Endodermal cell (in vitro differentiated cells): ENCODE measurements around the gene SPA17. TPM values are rescaled to one million over a fixed set of nuclear protein-coding genes. Genes with fewer than 3 reads are reported as not detected.
A peak's percentile ranks its signal among the peaks of the same experiment; 100 is the strongest.

ENCODE experiments used
- DNase-seq: peaks from one replicate; pipeline ENCODE4 v3.0.0-alpha.2; 2017
- H3K27ac ChIP-seq: 2 replicates; pipeline ENCODE4 v1.5.1; 2013; ENCODE audit warnings: mild to moderate bottlenecking, low read depth, low read length, moderate library complexity
- H3K27me3 ChIP-seq: 2 replicates; pipeline ENCODE4 v1.6.1; 2013; ENCODE audit warnings: mild to moderate bottlenecking, low read length, moderate library complexity; ENCODE audit not compliant: insufficient read depth, control insufficient read depth, poor library complexity, severe bottlenecking
- H3K36me3 ChIP-seq: 2 replicates; pipeline ENCODE4 v1.7.0; 2013; ENCODE audit warnings: mild to moderate bottlenecking, low read length, moderate library complexity; ENCODE audit not compliant: control insufficient read depth, insufficient read depth
- H3K4me1 ChIP-seq: one replicate; pipeline ENCODE4 v1.7.0; 2013; ENCODE audit warnings: low read length; ENCODE audit not compliant: control insufficient read depth, insufficient read depth
- H3K4me3 ChIP-seq: 2 replicates; pipeline ENCODE4 v1.5.1; 2013; ENCODE audit warnings: mild to moderate bottlenecking, low read length, moderate library complexity
- H3K9ac ChIP-seq: 2 replicates; pipeline ENCODE4 v1.6.1; 2013; ENCODE audit warnings: mild to moderate bottlenecking, low read length, moderate library complexity; ENCODE audit not compliant: poor library complexity, severe bottlenecking; ENCODE audit errors: extremely low read depth
- H3K9me3 ChIP-seq: 2 replicates; pipeline ENCODE4 v1.6.1; 2013; ENCODE audit warnings: mild to moderate bottlenecking, low read length, moderate library complexity; ENCODE audit not compliant: control insufficient read depth
- H3K27ac Mint-ChIP-seq: 2 replicates; pipeline ENCODE4 v1.8.0; 2020; ENCODE audit warnings: mixed read lengths
- H3K27me3 Mint-ChIP-seq: 2 replicates; pipeline ENCODE4 v1.8.0; 2021; ENCODE audit warnings: mild to moderate bottlenecking, mixed read lengths; ENCODE audit not compliant: insufficient read depth
- H3K36me3 Mint-ChIP-seq: 2 replicates; pipeline ENCODE4 v1.8.0; 2020; ENCODE audit warnings: low read depth, mixed read lengths
- H3K4me1 Mint-ChIP-seq: 2 replicates; pipeline ENCODE4 v1.8.0; 2020; ENCODE audit warnings: mixed read lengths
- H3K4me3 Mint-ChIP-seq: 2 replicates; pipeline ENCODE4 v1.8.0; 2020; ENCODE audit warnings: mild to moderate bottlenecking, moderate library complexity, mixed read lengths
- H3K9me3 Mint-ChIP-seq: 2 replicates; pipeline ENCODE4 v1.8.0; 2020; ENCODE audit warnings: mild to moderate bottlenecking, mixed read lengths
- WGBS, 2 experiments: methylation state at CpG; one replicate each; pipeline versions ENCODE4 v1.1.5 to v1.1.7; 2013; ENCODE audit warnings: missing lambda C conversion rate in 2 of 2, mixed read lengths in 1 of 2; ENCODE audit not compliant: insufficient coverage in 1 of 2, insufficient read length in 1 of 2; 5-methylcytosine and 5-hydroxymethylcytosine counted together
- total RNA-seq, 2 donors: library from RNA; stranded (reverse); fragmentation: NEBNext Ultra II Directional in 1 of 2; extraction: Animal tissue kit (Norgen Biotek cat#: 25700) in 1 of 2; gene quantifications; 2 replicates in 1 of 2; 3 replicates in 1 of 2; pipeline ENCODE4 v1.2.1, GENCODE V29; 2021
- TF ChIP-seq, protein P1 (sequence below): fragments of 200-600 bp; sonication (generic); conservative IDR thresholded peaks from 2 replicates; pipeline ENCODE4 v1.5.0; 2021; ENCODE audit warnings: antibody characterized with exemption, mild to moderate bottlenecking

The SPA17 gene
- total RNA-seq, 2 donors from 2014 or later = 19.6 to 21.8 TPM

GRCh38 chr11:124644426-124645280 is 29.1 kb upstream of the SPA17 start:
- Mint-ChIP-seq H3K36me3 (peaks cover 2% of the 10 kb centered on the region), H3K27ac (no peak overlapping the region), H3K27me3 (no peaks in the 10 kb centered on the region), H3K9me3 (peaks cover 3% of the 10 kb centered on the region), H3K4me3 (no peak overlapping the region), H3K4me1 (peaks cover 5% of the 10 kb centered on the region)
- H3K36me3 ChIP-seq = no peaks in the 10 kb centered on the region
- no peak overlapping the region for H3K9ac ChIP-seq
- no peaks in the 10 kb centered on the region for H3K4me1 ChIP-seq
- peaks cover 5% of the 10 kb centered on the region for H3K9me3 ChIP-seq
- WGBS, 2 experiments = 34 to 50% methylated on average over 10 to 16 of the region's 16 CpGs
- TF ChIP-seq, protein P1, sequence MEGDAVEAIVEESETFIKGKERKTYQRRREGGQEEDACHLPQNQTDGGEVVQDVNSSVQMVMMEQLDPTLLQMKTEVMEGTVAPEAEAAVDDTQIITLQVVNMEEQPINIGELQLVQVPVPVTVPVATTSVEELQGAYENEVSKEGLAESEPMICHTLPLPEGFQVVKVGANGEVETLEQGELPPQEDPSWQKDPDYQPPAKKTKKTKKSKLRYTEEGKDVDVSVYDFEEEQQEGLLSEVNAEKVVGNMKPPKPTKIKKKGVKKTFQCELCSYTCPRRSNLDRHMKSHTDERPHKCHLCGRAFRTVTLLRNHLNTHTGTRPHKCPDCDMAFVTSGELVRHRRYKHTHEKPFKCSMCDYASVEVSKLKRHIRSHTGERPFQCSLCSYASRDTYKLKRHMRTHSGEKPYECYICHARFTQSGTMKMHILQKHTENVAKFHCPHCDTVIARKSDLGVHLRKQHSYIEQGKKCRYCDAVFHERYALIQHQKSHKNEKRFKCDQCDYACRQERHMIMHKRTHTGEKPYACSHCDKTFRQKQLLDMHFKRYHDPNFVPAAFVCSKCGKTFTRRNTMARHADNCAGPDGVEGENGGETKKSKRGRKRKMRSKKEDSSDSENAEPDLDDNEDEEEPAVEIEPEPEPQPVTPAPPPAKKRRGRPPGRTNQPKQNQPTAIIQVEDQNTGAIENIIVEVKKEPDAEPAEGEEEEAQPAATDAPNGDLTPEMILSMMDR = peak; percentile 89
- H3K4me3 ChIP-seq = no peak overlapping the region
- peak; percentile 86 for DNase-seq
- H3K27me3 ChIP-seq = no peaks in the 10 kb centered on the region
- H3K27ac ChIP-seq = no peak overlapping the region

GRCh38 chr11:124646148-124646547 is 27.6 kb upstream of the SPA17 start:
- Histone ChIP-seq H3K9ac (no peak overlapping the region), H3K27ac (no peak overlapping the region), H3K36me3 (no peaks in the 10 kb centered on the region), H3K27me3 (no peaks in the 10 kb centered on the region), H3K9me3 (peaks cover 3% of the 10 kb centered on the region), H3K4me3 (no peak overlapping the region), H3K4me1 (no peaks in the 10 kb centered on the region)
- Mint-ChIP-seq H3K27ac (no peak overlapping the region), H3K27me3 (no peaks in the 10 kb centered on the region), H3K36me3 (peaks cover 1% of the 10 kb centered on the region), H3K4me3 (no peak overlapping the region), H3K4me1 (peaks cover 5% of the 10 kb centered on the region), H3K9me3 (peaks cover 1% of the 10 kb centered on the region)
- DNase-seq = no peak
- WGBS, 2 experiments = 71 to 95% methylated on average over 1 to 3 of the region's 3 CpGs
- TF ChIP-seq, protein P1 = no peak

GRCh38 chr11:124648610-124649009 is 25.1 kb upstream of the SPA17 start:
- peaks cover 5% of the 10 kb centered on the region for H3K4me1 Mint-ChIP-seq
- no peak overlapping the region for H3K27ac Mint-ChIP-seq
- no peak overlapping the region for H3K4me3 Mint-ChIP-seq
- Histone ChIP-seq H3K9me3 (no peaks in the 10 kb centered on the region), H3K27ac (no peak overlapping the region), H3K4me3 (no peak overlapping the region), H3K9ac (no peak overlapping the region), H3K4me1 (no peaks in the 10 kb centered on the region), H3K27me3 (no peaks in the 10 kb centered on the region), H3K36me3 (no peaks in the 10 kb centered on the region)
- no peaks in the 10 kb centered on the region for H3K9me3 Mint-ChIP-seq
- 86 to 88% methylated on average over 4 to 5 of the region's 6 CpGs for WGBS, 2 experiments
- TF ChIP-seq, protein P1 = no peak
- no peaks in the 10 kb centered on the region for H3K36me3 Mint-ChIP-seq
- no peak for DNase-seq
- peaks cover 12% of the 10 kb centered on the region for H3K27me3 Mint-ChIP-seq
